Neuronal stem cell (in vitro differentiated cells): ENCODE data around the gene MAD1L1.

ENCODE experiments used
- DNase-seq: peaks from one replicate; pipeline ENCODE4 v3.0.0-alpha.2; 2013; ENCODE audit warnings: low spot score
- H2AFZ ChIP-seq: one replicate; pipeline ENCODE4 v1.6.1; 2013; ENCODE audit warnings: mild to moderate bottlenecking, low read length, inconsistent platforms
- H2AK5ac ChIP-seq: 2 replicates; pipeline ENCODE4 v1.6.1; 2013; ENCODE audit warnings: low read depth, mild to moderate bottlenecking, inconsistent platforms, low read length, moderate library complexity, mixed read lengths
- H2BK120ac ChIP-seq: 2 replicates; pipeline ENCODE4 v1.6.1; 2013; ENCODE audit warnings: low read depth, mild to moderate bottlenecking, inconsistent platforms, low read length, moderate library complexity, mixed read lengths
- H2BK12ac ChIP-seq: one replicate; pipeline ENCODE4 v1.6.1; 2013; ENCODE audit warnings: low read length, inconsistent platforms
- H2BK15ac ChIP-seq: 2 replicates; pipeline ENCODE4 v1.6.1; 2013; ENCODE audit warnings: mild to moderate bottlenecking, low read length, inconsistent platforms, mixed read lengths
- H2BK5ac ChIP-seq: one replicate; pipeline ENCODE4 v1.6.1; 2013; ENCODE audit warnings: inconsistent platforms, mild to moderate bottlenecking, low read length, moderate library complexity
- H3K14ac ChIP-seq: one replicate; pipeline ENCODE4 v1.6.1; 2013; ENCODE audit warnings: low read length, inconsistent platforms
- H3K18ac ChIP-seq: 2 replicates; pipeline ENCODE4 v1.6.1; 2013; ENCODE audit warnings: low read length, inconsistent platforms
- H3K23ac ChIP-seq: 2 replicates; pipeline ENCODE4 v1.6.1; 2013; ENCODE audit warnings: low read depth, mild to moderate bottlenecking, mixed read lengths, low read length, inconsistent platforms; ENCODE audit not compliant: poor library complexity
- H3K27ac ChIP-seq: replicated peaks from 3 replicates; pipeline ENCODE4 v1.5.1; 2013; ENCODE audit warnings: low read length, inconsistent platforms
- H3K27me3 ChIP-seq, 3 experiments: 2 replicates each; pipeline ENCODE4 v1.6.1; 2013; ENCODE audit warnings: low read length in 3 of 3, mild to moderate bottlenecking in 2 of 3, inconsistent platforms in 1 of 3, low read depth in 1 of 3, mixed read lengths in 1 of 3, moderate library complexity in 1 of 3; ENCODE audit not compliant: control insufficient read depth in 3 of 3, insufficient read depth in 3 of 3
- H3K36me3 ChIP-seq, 2 donors: replicated peaks in 1 of 2; 2 replicates each; pipeline ENCODE4 v1.6.1; 2013; ENCODE audit warnings: low read length in 2 of 2; ENCODE audit not compliant: control insufficient read depth in 2 of 2, insufficient read depth in 2 of 2
- H3K4ac ChIP-seq: 2 replicates; pipeline ENCODE4 v1.6.1; 2013; ENCODE audit warnings: inconsistent platforms, mild to moderate bottlenecking, low read length, moderate library complexity
- H3K4me1 ChIP-seq, 2 donors: 1 replicate in 1 of 2; 2 replicates in 1 of 2; pipeline ENCODE4 v1.6.1; 2013; ENCODE audit warnings: low read length in 2 of 2, low read depth in 1 of 2; ENCODE audit not compliant: control insufficient read depth in 2 of 2, insufficient read depth in 1 of 2
- H3K4me2 ChIP-seq: one replicate; pipeline ENCODE4 v1.6.1; 2013; ENCODE audit warnings: mild to moderate bottlenecking, low read length, inconsistent platforms; ENCODE audit not compliant: insufficient read depth, poor library complexity, severe bottlenecking
- H3K4me3 ChIP-seq, 2 donors: 2 replicates each; pipeline ENCODE4 v1.5.1; 2013; ENCODE audit warnings: low read length in 2 of 2, mild to moderate bottlenecking in 2 of 2, inconsistent platforms in 1 of 2, moderate library complexity in 1 of 2
- H3K79me1 ChIP-seq: one replicate; pipeline ENCODE4 v1.6.1; 2013; ENCODE audit warnings: low read depth, mild to moderate bottlenecking, inconsistent platforms, low read length, moderate library complexity
- H3K9ac ChIP-seq: one replicate; pipeline ENCODE4 v1.6.1; 2013; ENCODE audit warnings: mild to moderate bottlenecking, low read depth, low read length, inconsistent platforms; ENCODE audit not compliant: poor library complexity
- H3K9me3 ChIP-seq, 2 donors: replicated peaks in 1 of 2; 2 replicates each; pipeline versions ENCODE3 to v1.6.1; 2013; ENCODE audit warnings: low read length in 2 of 2, mild to moderate bottlenecking in 2 of 2, inconsistent platforms in 1 of 2, low read depth in 1 of 2, mixed read lengths in 1 of 2, moderate library complexity in 1 of 2; ENCODE audit not compliant: control insufficient read depth in 2 of 2, insufficient read depth in 1 of 2
- H4K8ac ChIP-seq: one replicate; pipeline ENCODE4 v1.6.1; 2013; ENCODE audit warnings: low read depth, mild to moderate bottlenecking, inconsistent platforms, low read length, moderate library complexity
- H4K91ac ChIP-seq: one replicate; pipeline ENCODE4 v1.6.1; 2013; ENCODE audit warnings: low read length, low read depth, mild to moderate bottlenecking, inconsistent platforms; ENCODE audit not compliant: poor library complexity
- WGBS, 2 donors: extraction: QIAGEN DNeasy Blood & Tissue Kit; methylation state at CpG; one replicate each; pipeline ENCODE4 v1.1.7; 2013; ENCODE audit warnings: missing lambda C conversion rate in 2 of 2, mixed read lengths in 1 of 2; ENCODE audit not compliant: insufficient read length in 2 of 2, insufficient replicate concordance in 1 of 2; ENCODE audit errors: extremely low coverage in 2 of 2; 5-methylcytosine and 5-hydroxymethylcytosine counted together

Gene MAD1L1

DNA sequence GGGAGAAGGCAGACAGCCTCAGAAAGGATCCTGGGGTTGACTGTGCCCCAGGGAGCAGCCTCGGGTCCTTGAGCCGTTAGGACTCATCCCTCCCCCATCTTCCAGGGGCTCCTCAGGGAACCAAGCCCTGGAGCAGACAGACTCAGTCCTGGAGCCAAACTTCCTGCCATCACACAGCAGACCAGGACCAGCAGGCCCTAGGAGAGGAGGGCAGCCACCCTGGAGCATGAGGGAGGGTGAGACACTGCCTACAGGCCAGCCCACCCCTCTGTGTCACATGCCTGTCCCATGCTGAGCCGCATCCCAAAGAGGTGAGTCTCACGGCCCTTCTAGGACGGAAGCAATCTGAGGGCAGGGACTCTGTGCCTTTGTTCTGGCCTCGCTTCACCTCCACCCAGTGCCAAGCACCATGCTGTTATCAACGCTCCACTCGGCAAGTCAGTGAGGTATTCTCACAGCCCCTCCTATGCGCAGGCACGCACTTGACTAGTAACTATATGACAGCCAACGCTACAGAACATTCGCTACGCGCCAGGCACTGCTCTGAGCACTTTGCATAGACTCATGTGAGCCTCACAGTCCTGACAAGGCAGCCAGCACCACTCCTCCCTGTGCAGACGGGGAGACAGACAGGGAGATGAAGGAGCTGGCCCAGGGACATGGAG is 19.1 kb downstream of the MAD1L1 start:
- WGBS, 2 donors, result no CpG with 5 or more reads among the region's 15 CpGs
- no peak overlapping the region for H2BK15ac ChIP-seq
- peaks cover 68 to 94% of the 10 kb centered on the region in 2 donors for H3K36me3 ChIP-seq
- DNase-seq, result no peak
- H4K91ac ChIP-seq, result no peak overlapping the region
- no peak overlapping the region for H3K4ac ChIP-seq
- peaks cover 0 to 6% of the 10 kb centered on the region in 2 donors for H3K9me3 ChIP-seq
- no peak overlapping the region for H2BK12ac ChIP-seq
- H3K79me1 ChIP-seq, result peaks cover 7% of the 10 kb centered on the region
- H3K23ac ChIP-seq, result no peak overlapping the region
- no peak overlapping the region for H3K18ac ChIP-seq
- H3K27me3 ChIP-seq, result no peaks in the 10 kb centered on the region
- no peak overlapping the region for H2AK5ac ChIP-seq
- H3K27ac ChIP-seq, result no peak overlapping the region
- H3K4me3 ChIP-seq, result no peak overlapping the region
- H3K4me2 ChIP-seq, result no peak overlapping the region
- no peak overlapping the region for H3K9ac ChIP-seq
- H3K14ac ChIP-seq, result no peak overlapping the region
- no peaks in the 10 kb centered on the region for H3K4me1 ChIP-seq
- no peak overlapping the region for H2BK5ac ChIP-seq
- no peak overlapping the region for H2AFZ ChIP-seq
- no peak overlapping the region for H4K8ac ChIP-seq
- no peak overlapping the region for H2BK120ac ChIP-seq

GRCh38 chr7:2212906-2213305 is 19.8 kb downstream of the MAD1L1 start:
- Histone ChIP-seq H3K9ac (no peak overlapping the region), H3K14ac (no peak overlapping the region), H3K4me3 (no peak overlapping the region), H4K8ac (no peak overlapping the region), H2BK12ac (no peak overlapping the region), H2AK5ac (no peak overlapping the region), H3K4me1 (no peaks in the 10 kb centered on the region), H2BK15ac (no peak overlapping the region), H3K4ac (no peak overlapping the region), H3K9me3 (peaks cover 0 to 6% of the 10 kb centered on the region in 2 donors), H3K23ac (no peak overlapping the region), H2AFZ (no peak overlapping the region), H2BK120ac (no peak overlapping the region), H3K27me3 (no peaks in the 10 kb centered on the region), H2BK5ac (no peak overlapping the region), H3K18ac (no peak overlapping the region), H3K79me1 (peaks cover 6% of the 10 kb centered on the region), H3K27ac (no peak overlapping the region), H3K36me3 (peaks cover 69 to 96% of the 10 kb centered on the region in 2 donors), H3K4me2 (no peak overlapping the region), H4K91ac (no peak overlapping the region)
- no peak for DNase-seq
- no CpG with 5 or more reads among the region's 10 CpGs for WGBS, 2 donors

DNA sequence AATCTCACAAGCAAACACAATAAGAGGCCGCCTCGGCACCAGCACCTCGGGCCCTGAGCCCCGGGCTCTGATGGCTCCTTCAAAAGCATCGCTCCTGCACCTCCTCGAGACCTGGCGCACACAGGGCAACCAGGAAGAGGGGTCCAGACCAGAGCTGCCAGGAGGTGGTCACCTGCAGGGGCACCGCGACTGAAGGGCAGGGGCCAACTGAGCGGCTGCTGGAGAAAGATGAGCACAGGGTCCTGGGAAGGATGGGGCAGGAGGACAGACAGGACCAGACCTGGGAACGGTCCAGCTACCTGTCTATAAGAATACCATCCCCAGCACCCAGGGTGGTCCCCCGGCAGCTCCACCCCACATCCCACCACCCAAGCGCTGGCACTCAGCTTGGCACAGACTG is 20.8 kb downstream of the MAD1L1 start:
- no peak overlapping the region for H2AFZ ChIP-seq
- no peak overlapping the region for H3K18ac ChIP-seq
- H3K4me3 ChIP-seq, result no peak overlapping the region
- no peak for DNase-seq
- peaks cover 67 to 95% of the 10 kb centered on the region in 2 donors for H3K36me3 ChIP-seq
- H3K27me3 ChIP-seq, result no peaks in the 10 kb centered on the region
- H3K4me1 ChIP-seq, result no peaks in the 10 kb centered on the region
- H3K9ac ChIP-seq, result no peak overlapping the region
- WGBS, 2 donors, result no CpG with 5 or more reads among the region's 13 CpGs
- H3K23ac ChIP-seq, result no peak overlapping the region
- H3K4me2 ChIP-seq, result no peak overlapping the region
- H3K4ac ChIP-seq, result no peak overlapping the region
- no peak overlapping the region for H4K8ac ChIP-seq
- H2BK15ac ChIP-seq, result no peak overlapping the region
- no peak overlapping the region for H2BK120ac ChIP-seq
- peaks cover 0 to 6% of the 10 kb centered on the region in 2 donors for H3K9me3 ChIP-seq
- H2BK12ac ChIP-seq, result no peak overlapping the region
- H2BK5ac ChIP-seq, result no peak overlapping the region
- H2AK5ac ChIP-seq, result no peak overlapping the region
- no peak overlapping the region for H4K91ac ChIP-seq
- H3K14ac ChIP-seq, result no peak overlapping the region
- H3K27ac ChIP-seq, result no peak overlapping the region
- H3K79me1 ChIP-seq, result peaks cover 6% of the 10 kb centered on the region

DNA sequence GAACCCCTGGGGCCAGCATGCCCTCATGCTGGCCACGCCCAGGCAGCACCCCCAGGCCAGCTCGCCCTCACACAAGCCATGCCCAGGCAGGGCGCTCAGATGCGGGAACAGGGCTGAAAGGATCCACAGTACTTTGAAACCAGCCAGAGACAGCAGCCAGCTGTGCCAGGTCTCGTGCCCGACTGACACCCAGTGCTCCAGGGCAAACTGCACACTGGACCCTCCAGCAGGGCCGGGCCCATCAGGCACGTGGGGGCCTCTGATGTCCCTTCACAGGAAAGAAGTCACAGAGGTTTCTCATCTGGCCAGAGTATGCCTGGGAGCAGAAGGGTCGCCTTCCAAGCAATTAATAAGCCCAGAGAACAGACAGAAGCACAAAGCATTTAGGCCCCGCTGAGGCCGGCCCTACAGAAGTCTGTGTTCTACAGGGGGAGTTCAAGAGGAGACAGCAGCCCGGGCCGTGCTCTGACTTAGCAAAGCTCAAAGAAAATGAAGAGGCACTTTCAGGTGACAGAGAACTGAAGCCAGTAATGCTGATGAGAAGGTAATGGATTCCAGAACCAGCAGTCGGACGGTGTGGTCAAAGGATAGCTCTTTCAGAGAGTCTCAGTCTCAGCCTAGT is 21.4 kb downstream of the MAD1L1 start:
- Histone ChIP-seq H2AFZ (no peak overlapping the region), H3K79me1 (peaks cover 6% of the 10 kb centered on the region), H3K9ac (peak overlapping the region; percentile 32), H2AK5ac (no peak overlapping the region), H2BK5ac (no peak overlapping the region), H3K27ac (no peak overlapping the region), H4K8ac (no peak overlapping the region), H3K4ac (no peak overlapping the region), H3K18ac (no peak overlapping the region), H3K4me2 (no peak overlapping the region), H3K36me3 (peaks cover 62 to 93% of the 10 kb centered on the region in 2 donors), H2BK15ac (no peak overlapping the region), H3K4me1 (no peaks in the 10 kb centered on the region), H4K91ac (no peak overlapping the region), H2BK12ac (no peak overlapping the region), H3K27me3 (no peaks in the 10 kb centered on the region), H3K9me3 (peaks cover 0 to 6% of the 10 kb centered on the region in 2 donors), H3K14ac (no peak overlapping the region), H3K23ac (peak overlapping the region; percentile 5), H3K4me3 (no peak overlapping the region), H2BK120ac (no peak overlapping the region)
- no CpG with 5 or more reads among the region's 15 CpGs for WGBS, 2 donors
- no peak for DNase-seq
